K562 (cell line): ENCODE data around the gene HLA-DMB.

Source experiments
- EGR1 ChIP-seq: fragments of 450-650 bp; conservative IDR thresholded peaks from 2 replicates; pipeline ENCODE4 v1.6.1; 2017; ENCODE audit warnings: mild to moderate bottlenecking
- FOSL1 ChIP-seq: fragments of 200-800 bp; sonication (Bioruptor generic); conservative IDR thresholded peaks from 2 replicates; pipeline ENCODE4 v1.6.1; 2016; ENCODE audit warnings: missing genetic modification characterization, missing compliant biosample characterization
- MYC ChIP-seq, 2 experiments: fragments of 250-450 bp in 1 of 2; sonication (Bioruptor Pico) in 1 of 2; IDR thresholded peaks; 2 replicates each; pipeline versions ENCODE4 v1.5.1 to v1.6.1; 2012 to 2021; ENCODE audit warnings: low read depth in 2 of 2, borderline replicate concordance in 1 of 2, improper control_type of control experiment in 1 of 2, low read length in 1 of 2, mild to moderate bottlenecking in 1 of 2, moderate library complexity in 1 of 2
- POLR2AphosphoS5 ChIP-seq: IDR thresholded peaks from 2 replicates; pipeline ENCODE4 v1.6.1; 2011; ENCODE audit warnings: mild to moderate bottlenecking, low read depth, low read length, moderate library complexity; ENCODE audit not compliant: control insufficient read depth, insufficient read depth
- SMC3 ChIP-seq: conservative IDR thresholded peaks from 2 replicates; pipeline ENCODE4 v1.6.1; 2011; ENCODE audit warnings: low read depth, low read length, improper control_type of control experiment; ENCODE audit not compliant: insufficient read depth
- TARDBP ChIP-seq: fragments of 450-650 bp; IDR thresholded peaks from 2 replicates; pipeline ENCODE4 v1.6.1; 2016
- ZBTB7A ChIP-seq: IDR thresholded peaks from 2 replicates; pipeline ENCODE4 v1.6.1; 2011; ENCODE audit warnings: low read depth, mild to moderate bottlenecking, low read length, moderate library complexity, borderline replicate concordance; ENCODE audit not compliant: control insufficient read depth
- ZEB2 ChIP-seq: fragments of 450-650 bp; IDR thresholded peaks from 2 replicates; pipeline ENCODE4 v1.6.1; 2016
- TF ChIP-seq, protein P1 (sequence below): fragments of 250-450 bp; sonication (Bioruptor Pico); IDR thresholded peaks from 2 replicates; pipeline ENCODE4 v1.4.0; 2020
- TF ChIP-seq, protein P2 (sequence below): fragments of 250-450 bp; sonication (Bioruptor Pico); IDR thresholded peaks from 2 replicates; pipeline ENCODE4 v1.8.0; 2021; ENCODE audit warnings: mild to moderate bottlenecking, moderate library complexity
- TF ChIP-seq, protein P3 (sequence below): sonication (generic); formaldehyde crosslinking; IDR thresholded peaks from 2 replicates; pipeline ENCODE4 v1.9.0; 2022; ENCODE audit warnings: mild to moderate bottlenecking, missing genetic modification reagents
- TF ChIP-seq, protein P4 (sequence below), 2 experiments: fragments of 450-650 bp; formaldehyde crosslinking in 1 of 2; IDR thresholded peaks; 2 replicates each; pipeline versions ENCODE4 v1.4.0 to v1.6.1; 2014 to 2020; ENCODE audit warnings: mild to moderate bottlenecking in 2 of 2, borderline replicate concordance in 1 of 2, low read depth in 1 of 2

DNA sequence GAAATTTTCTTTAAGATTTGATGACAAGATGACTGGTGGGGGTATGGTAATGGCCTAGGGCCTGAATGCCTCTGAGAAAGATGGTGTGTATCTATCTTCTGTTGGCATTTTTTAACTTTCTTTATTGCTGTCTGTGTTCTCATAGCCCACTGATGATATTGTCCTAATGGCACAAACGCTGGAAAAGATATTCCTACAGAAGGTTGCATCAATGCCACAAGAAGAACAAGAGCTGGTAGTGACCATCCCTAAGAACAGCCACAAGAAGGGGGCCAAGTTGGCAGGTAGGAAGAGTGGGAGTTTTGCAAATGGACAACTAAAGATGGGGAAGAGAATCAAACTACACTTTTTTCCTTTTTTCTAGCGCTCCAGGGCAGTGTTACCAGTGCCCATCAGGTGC is 35.1 kb upstream of the HLA-DMB start:
- TF ChIP-seq, protein P1, sequence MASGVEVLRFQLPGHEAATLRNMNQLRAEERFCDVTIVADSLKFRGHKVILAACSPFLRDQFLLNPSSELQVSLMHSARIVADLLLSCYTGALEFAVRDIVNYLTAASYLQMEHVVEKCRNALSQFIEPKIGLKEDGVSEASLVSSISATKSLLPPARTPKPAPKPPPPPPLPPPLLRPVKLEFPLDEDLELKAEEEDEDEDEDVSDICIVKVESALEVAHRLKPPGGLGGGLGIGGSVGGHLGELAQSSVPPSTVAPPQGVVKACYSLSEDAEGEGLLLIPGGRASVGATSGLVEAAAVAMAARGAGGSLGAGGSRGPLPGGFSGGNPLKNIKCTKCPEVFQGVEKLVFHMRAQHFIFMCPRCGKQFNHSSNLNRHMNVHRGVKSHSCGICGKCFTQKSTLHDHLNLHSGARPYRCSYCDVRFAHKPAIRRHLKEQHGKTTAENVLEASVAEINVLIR (CRISPR knock-in tag) = no peak
- no peak for TF ChIP-seq SMC3
- TF ChIP-seq POLR2AphosphoS5 = no peak
- no peak for TF ChIP-seq MYC (IDR thresholded peaks at IDR 0.05; ENCODE audit: low read depth, low read length)
- no peak for TF ChIP-seq MYC (CRISPR knock-in tag; IDR thresholded peaks at IDR 0.05; ENCODE audit: borderline replicate concordance, low read depth)
- TF ChIP-seq ZEB2 = no peak
- no peak for TF ChIP-seq TARDBP
- TF ChIP-seq ZBTB7A = no peak
- TF ChIP-seq, protein P2, sequence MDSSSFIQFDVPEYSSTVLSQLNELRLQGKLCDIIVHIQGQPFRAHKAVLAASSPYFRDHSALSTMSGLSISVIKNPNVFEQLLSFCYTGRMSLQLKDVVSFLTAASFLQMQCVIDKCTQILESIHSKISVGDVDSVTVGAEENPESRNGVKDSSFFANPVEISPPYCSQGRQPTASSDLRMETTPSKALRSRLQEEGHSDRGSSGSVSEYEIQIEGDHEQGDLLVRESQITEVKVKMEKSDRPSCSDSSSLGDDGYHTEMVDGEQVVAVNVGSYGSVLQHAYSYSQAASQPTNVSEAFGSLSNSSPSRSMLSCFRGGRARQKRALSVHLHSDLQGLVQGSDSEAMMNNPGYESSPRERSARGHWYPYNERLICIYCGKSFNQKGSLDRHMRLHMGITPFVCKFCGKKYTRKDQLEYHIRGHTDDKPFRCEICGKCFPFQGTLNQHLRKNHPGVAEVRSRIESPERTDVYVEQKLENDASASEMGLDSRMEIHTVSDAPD (CRISPR knock-in tag) = no peak
- TF ChIP-seq, protein P3, sequence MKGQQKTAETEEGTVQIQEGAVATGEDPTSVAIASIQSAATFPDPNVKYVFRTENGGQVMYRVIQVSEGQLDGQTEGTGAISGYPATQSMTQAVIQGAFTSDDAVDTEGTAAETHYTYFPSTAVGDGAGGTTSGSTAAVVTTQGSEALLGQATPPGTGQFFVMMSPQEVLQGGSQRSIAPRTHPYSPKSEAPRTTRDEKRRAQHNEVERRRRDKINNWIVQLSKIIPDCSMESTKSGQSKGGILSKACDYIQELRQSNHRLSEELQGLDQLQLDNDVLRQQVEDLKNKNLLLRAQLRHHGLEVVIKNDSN (CRISPR knock-in tag) = no peak
- TF ChIP-seq EGR1 = no peak
- TF ChIP-seq, protein P4, sequence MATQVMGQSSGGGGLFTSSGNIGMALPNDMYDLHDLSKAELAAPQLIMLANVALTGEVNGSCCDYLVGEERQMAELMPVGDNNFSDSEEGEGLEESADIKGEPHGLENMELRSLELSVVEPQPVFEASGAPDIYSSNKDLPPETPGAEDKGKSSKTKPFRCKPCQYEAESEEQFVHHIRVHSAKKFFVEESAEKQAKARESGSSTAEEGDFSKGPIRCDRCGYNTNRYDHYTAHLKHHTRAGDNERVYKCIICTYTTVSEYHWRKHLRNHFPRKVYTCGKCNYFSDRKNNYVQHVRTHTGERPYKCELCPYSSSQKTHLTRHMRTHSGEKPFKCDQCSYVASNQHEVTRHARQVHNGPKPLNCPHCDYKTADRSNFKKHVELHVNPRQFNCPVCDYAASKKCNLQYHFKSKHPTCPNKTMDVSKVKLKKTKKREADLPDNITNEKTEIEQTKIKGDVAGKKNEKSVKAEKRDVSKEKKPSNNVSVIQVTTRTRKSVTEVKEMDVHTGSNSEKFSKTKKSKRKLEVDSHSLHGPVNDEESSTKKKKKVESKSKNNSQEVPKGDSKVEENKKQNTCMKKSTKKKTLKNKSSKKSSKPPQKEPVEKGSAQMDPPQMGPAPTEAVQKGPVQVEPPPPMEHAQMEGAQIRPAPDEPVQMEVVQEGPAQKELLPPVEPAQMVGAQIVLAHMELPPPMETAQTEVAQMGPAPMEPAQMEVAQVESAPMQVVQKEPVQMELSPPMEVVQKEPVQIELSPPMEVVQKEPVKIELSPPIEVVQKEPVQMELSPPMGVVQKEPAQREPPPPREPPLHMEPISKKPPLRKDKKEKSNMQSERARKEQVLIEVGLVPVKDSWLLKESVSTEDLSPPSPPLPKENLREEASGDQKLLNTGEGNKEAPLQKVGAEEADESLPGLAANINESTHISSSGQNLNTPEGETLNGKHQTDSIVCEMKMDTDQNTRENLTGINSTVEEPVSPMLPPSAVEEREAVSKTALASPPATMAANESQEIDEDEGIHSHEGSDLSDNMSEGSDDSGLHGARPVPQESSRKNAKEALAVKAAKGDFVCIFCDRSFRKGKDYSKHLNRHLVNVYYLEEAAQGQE (IDR thresholded peaks at IDR 0.05; ENCODE audit: borderline replicate concordance) = no peak
- TF ChIP-seq, protein P4 (CRISPR knock-in tag; IDR thresholded peaks at IDR 0.05; ENCODE audit: low read depth) = no peak
- TF ChIP-seq FOSL1 (tag) = no peak
